Fibroblast of skin of left quadriceps (primary cell): ENCODE data around the gene KRT36.
A peak's percentile ranks its signal among the peaks of the same experiment; 100 is the strongest.

Source experiments
- DNase-seq, 2 experiments: peaks; one replicate each; pipeline ENCODE4 v3.0.0-alpha.2; 2013; ENCODE audit warnings: low read depth in 2 of 2

The KRT36 gene

GRCh38 chr17:41521574-41522261 is 32.0 kb upstream of the KRT36 start:
- DNase-seq: no peak

- no peak for DNase-seq
Observed at GRCh38 chr17:41520821-41521521, 31.3 kb upstream of the KRT36 start.

GRCh38 chr17:41519501-41520224 is 30.0 kb upstream of the KRT36 start:
- no peak for DNase-seq

GRCh38 chr17:41518789-41519449 is 29.2 kb upstream of the KRT36 start, which contains the start of gene KRT15:
TSS of gene KRT15 (minus strand) at chr17:41518890. CDS start at chr17:41518827, 63 bp downstream.
- no peak for DNase-seq

- DNase-seq: no peak
Observed at GRCh38 chr17:41518031-41518430, 28.3 kb upstream of the KRT36 start.

GRCh38 chr17:41516830-41517283 is 27.1 kb upstream of the KRT36 start:
- DNase-seq: no peak

- no peak for DNase-seq
Observed at GRCh38 chr17:41516147-41516829, 26.6 kb upstream of the KRT36 start.

- no peak for DNase-seq
Observed at GRCh38 chr17:41513168-41513547, 23.4 kb upstream of the KRT36 start.

GRCh38 chr17:41512546-41513167 is 22.9 kb upstream of the KRT36 start:
- DNase-seq: no peak

- DNase-seq: no peak
Observed at GRCh38 chr17:41511716-41512115, 22.0 kb upstream of the KRT36 start.

- DNase-seq: no peak
Observed at GRCh38 chr17:41511116-41511515, 21.4 kb upstream of the KRT36 start.

- no peak for DNase-seq
Observed at GRCh38 chr17:41510251-41511065, 20.7 kb upstream of the KRT36 start.

GRCh38 chr17:41507315-41507880 is 17.7 kb upstream of the KRT36 start:
- DNase-seq: no peak

GRCh38 chr17:41505809-41506767 is 16.4 kb upstream of the KRT36 start:
- no peak for DNase-seq

- DNase-seq: no peak
Observed at GRCh38 chr17:41505007-41505808, 15.5 kb upstream of the KRT36 start, which contains the start of gene KRT13. TSS of gene KRT13 (minus strand) at chr17:41505612. CDS start at chr17:41505550, 62 bp downstream.

GRCh38 chr17:41504246-41504977 is 14.7 kb upstream of the KRT36 start:
- DNase-seq: peak; percentile 20 to 25

GRCh38 chr17:41503202-41503601 is 13.5 kb upstream of the KRT36 start:
- no peak for DNase-seq
